K562 (cell line): Measurements from ENCODE around the gene SEC63. TPM values are rescaled to one million over a fixed set of nuclear protein-coding genes. Genes with fewer than 3 reads are reported as not detected.
A peak's percentile ranks its signal among the peaks of the same experiment; 100 is the strongest.

ENCODE experiments used
- CHD1 ChIP-seq: fragments of 200-600 bp; sonication (generic); IDR thresholded peaks from one replicate; pipeline ENCODE4 v1.6.1; 2012; ENCODE audit warnings: mild to moderate bottlenecking, moderate library complexity, low read length, inconsistent platforms
- CTCF ChIP-seq, 3 experiments: IDR thresholded peaks in 2 of 3; conservative IDR thresholded peaks in 1 of 3; 2 replicates each; pipeline ENCODE4 v1.5.1; 2011 to 2012; ENCODE audit warnings: low read length in 3 of 3, mild to moderate bottlenecking in 3 of 3, control low read depth in 2 of 3, improper control_type of control experiment in 1 of 3, inconsistent platforms in 1 of 3, low read depth in 1 of 3, mixed read lengths in 1 of 3, moderate library complexity in 1 of 3; ENCODE audit not compliant: insufficient read depth in 2 of 3
- E2F6 ChIP-seq, 2 experiments: IDR thresholded peaks; 2 replicates each; pipeline ENCODE4 v1.6.1; 2011; ENCODE audit warnings: borderline replicate concordance in 1 of 2, control low read depth in 1 of 2, low read depth in 1 of 2, low read length in 1 of 2, mild to moderate bottlenecking in 1 of 2, mixed read lengths in 1 of 2, moderate library complexity in 1 of 2; ENCODE audit not compliant: insufficient read depth in 1 of 2, insufficient read length in 1 of 2, poor library complexity in 1 of 2, severe bottlenecking in 1 of 2; ENCODE audit errors: extremely low read depth in 1 of 2
- NR4A1 ChIP-seq, 2 experiments: fragments of 250-450 bp in 1 of 2; fragments of 450-650 bp in 1 of 2; sonication (Bioruptor Pico) in 1 of 2; IDR thresholded peaks; 2 replicates each; pipeline versions ENCODE4 v1.4.0 to v1.6.1; 2016 to 2020; ENCODE audit warnings: mild to moderate bottlenecking in 2 of 2, missing compliant biosample characterization in 1 of 2, missing genetic modification characterization in 1 of 2, moderate library complexity in 1 of 2
- PRPF4 ChIP-seq: fragments of 200-400 bp; formaldehyde crosslinking; IDR thresholded peaks from one replicate; pipeline ENCODE4 v1.6.1; 2017; ENCODE audit warnings: low read length, low read depth, mild to moderate bottlenecking; ENCODE audit not compliant: insufficient read depth, poor library complexity, severe bottlenecking
- RB1 ChIP-seq: fragments of 450-650 bp; IDR thresholded peaks from 2 replicates; pipeline ENCODE4 v1.6.1; 2017; ENCODE audit warnings: low read depth, mild to moderate bottlenecking
- SRSF3 ChIP-seq: fragments of 200-400 bp; formaldehyde crosslinking; IDR thresholded peaks from 2 replicates; pipeline ENCODE4 v1.6.1; 2016; ENCODE audit warnings: mild to moderate bottlenecking, low read length, moderate library complexity; ENCODE audit not compliant: insufficient read depth
- SUPT5H ChIP-seq: fragments of 450-650 bp; IDR thresholded peaks from 2 replicates; pipeline ENCODE4 v1.6.1; 2016
- TCFL5 ChIP-seq: fragments of 250-450 bp; sonication (Bioruptor Pico); conservative IDR thresholded peaks from 2 replicates; pipeline ENCODE4 v1.6.1; 2021; ENCODE audit warnings: mild to moderate bottlenecking, moderate library complexity, matching md5 sums
- ZNF717 ChIP-seq: fragments of 250-450 bp; sonication (Bioruptor Pico); IDR thresholded peaks from 2 replicates; pipeline ENCODE4 v1.5.0; 2021
- polyA plus RNA-seq, 8 experiments: library from polyadenylated mRNA; depleted of rRNA in 4 of 8; stranded (reverse) in 5 of 8; unstranded in 3 of 8; fragments of >200 nt; fragmentation: Nextera tagmentation in 2 of 8; fragmentation: Illumina TruSeq in 1 of 8; extraction: Ambion mirVana in 2 of 8; extraction: Trizol in 1 of 8; gene quantifications; 2 replicates each; pipeline versions ENCODE4 v1.2.1 to v1.2.3, GENCODE V29; 2011 to 2014; ENCODE audit warnings: inconsistent platforms in 1 of 8, missing spikeins in 1 of 8
- total RNA-seq, 7 experiments: library from RNA; depleted of rRNA in 6 of 7; stranded (reverse); fragments of >200 nt in 6 of 7; fragmentation: Illumina TruSeq in 2 of 7; extraction: Trizol in 2 of 7; gene quantifications; 2 replicates each; pipeline versions ENCODE4 v1.2.1 to v1.2.3, GENCODE V29; 2011 to 2021; ENCODE audit warnings: low replicate concordance in 1 of 7
- TF ChIP-seq, protein P1 (sequence below): fragments of 450-650 bp; formaldehyde crosslinking; IDR thresholded peaks from 2 replicates; pipeline ENCODE4 v1.4.0; 2020; ENCODE audit warnings: mild to moderate bottlenecking, moderate library complexity
- TF ChIP-seq, protein P2 (sequence below): sonication (generic); formaldehyde crosslinking; IDR thresholded peaks from 2 replicates; pipeline ENCODE4 v1.8.1; 2023; ENCODE audit warnings: missing genetic modification reagents, mild to moderate bottlenecking, borderline replicate concordance

SEC63 gene
- total and polyA plus RNA-seq, 9 of the 15 experiments (the other 6 are each of a cell fraction or from before 2014, with no cell fraction given), result 13.8 to 74.6 (median 28.4) TPM

DNA sequence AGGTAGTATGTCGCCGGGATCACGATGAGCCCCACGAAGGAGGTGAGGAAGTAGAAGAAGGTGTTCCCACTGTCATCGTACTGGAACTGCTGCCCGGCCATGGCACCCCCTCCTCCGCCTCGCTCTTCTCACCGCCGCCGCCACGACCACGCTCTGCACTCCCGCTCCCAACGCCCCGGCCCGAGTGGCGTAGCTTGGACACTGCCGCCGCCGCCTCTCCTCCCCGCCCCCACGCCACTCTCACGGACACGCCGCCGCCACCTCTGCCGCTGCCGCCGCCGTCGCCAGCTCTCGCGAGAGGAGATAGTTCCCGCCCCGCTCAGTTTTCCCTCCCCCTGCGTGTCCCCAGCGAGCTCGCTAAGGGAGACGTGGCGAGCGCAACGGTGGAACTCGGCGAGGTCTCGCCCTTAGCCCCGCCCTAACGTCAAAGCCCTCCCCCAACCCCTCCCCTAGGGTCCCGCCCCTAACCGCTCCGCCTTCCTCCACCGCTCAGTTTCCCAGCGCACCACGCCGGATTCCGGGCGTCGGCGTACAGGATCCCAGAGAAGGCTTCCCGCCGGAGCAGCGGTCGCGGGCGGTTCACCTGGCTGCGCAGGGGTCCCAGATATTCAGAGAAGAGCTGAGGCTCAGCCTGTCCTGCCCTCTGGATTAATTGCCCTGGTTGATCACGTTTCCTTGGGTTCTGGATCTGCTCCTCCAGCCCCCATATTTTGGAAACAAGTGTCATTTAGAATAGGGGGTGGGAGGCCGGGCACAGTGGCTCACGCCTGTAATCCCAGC, at the start of gene SEC63 (continued):
- TF ChIP-seq PRPF4 (peak; percentile 53), CTCF (IDR thresholded peaks at IDR 0.05 in 2 of 3, conservative IDR thresholded peaks at IDR 0.05 in 1 of 3; ENCODE audit: insufficient read depth in 2 of 3, low read depth in 1 of 3, low read length in 3 of 3) (no peak), E2F6 (IDR thresholded peaks at IDR 0.05; ENCODE audit: borderline replicate concordance in 1 of 2, extremely low read depth in 1 of 2, insufficient read depth in 1 of 2, insufficient read length in 1 of 2, low read depth in 1 of 2, low read length in 1 of 2, poor library complexity in 1 of 2, severe bottlenecking in 1 of 2) (peak; percentile 78 to 80), ZNF717 (CRISPR knock-in tag) (no peak), CHD1 (peak; percentile 68), NR4A1 (CRISPR knock-in tag; IDR thresholded peaks at IDR 0.05) (no peak), NR4A1 (tag; IDR thresholded peaks at IDR 0.05) (no peak), TCFL5 (CRISPR knock-in tag) (no peak), RB1 (peak; percentile 51; the same call in 1 of the 2 replicates), SUPT5H (peak; percentile 89), SRSF3 (no peak)
- TF ChIP-seq, protein P1, sequence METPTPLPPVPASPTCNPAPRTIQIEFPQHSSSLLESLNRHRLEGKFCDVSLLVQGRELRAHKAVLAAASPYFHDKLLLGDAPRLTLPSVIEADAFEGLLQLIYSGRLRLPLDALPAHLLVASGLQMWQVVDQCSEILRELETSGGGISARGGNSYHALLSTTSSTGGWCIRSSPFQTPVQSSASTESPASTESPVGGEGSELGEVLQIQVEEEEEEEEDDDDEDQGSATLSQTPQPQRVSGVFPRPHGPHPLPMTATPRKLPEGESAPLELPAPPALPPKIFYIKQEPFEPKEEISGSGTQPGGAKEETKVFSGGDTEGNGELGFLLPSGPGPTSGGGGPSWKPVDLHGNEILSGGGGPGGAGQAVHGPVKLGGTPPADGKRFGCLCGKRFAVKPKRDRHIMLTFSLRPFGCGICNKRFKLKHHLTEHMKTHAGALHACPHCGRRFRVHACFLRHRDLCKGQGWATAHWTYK (CRISPR knock-in tag), result peak; percentile 52; the same call in 1 of the 2 replicates
- TF ChIP-seq, protein P2, sequence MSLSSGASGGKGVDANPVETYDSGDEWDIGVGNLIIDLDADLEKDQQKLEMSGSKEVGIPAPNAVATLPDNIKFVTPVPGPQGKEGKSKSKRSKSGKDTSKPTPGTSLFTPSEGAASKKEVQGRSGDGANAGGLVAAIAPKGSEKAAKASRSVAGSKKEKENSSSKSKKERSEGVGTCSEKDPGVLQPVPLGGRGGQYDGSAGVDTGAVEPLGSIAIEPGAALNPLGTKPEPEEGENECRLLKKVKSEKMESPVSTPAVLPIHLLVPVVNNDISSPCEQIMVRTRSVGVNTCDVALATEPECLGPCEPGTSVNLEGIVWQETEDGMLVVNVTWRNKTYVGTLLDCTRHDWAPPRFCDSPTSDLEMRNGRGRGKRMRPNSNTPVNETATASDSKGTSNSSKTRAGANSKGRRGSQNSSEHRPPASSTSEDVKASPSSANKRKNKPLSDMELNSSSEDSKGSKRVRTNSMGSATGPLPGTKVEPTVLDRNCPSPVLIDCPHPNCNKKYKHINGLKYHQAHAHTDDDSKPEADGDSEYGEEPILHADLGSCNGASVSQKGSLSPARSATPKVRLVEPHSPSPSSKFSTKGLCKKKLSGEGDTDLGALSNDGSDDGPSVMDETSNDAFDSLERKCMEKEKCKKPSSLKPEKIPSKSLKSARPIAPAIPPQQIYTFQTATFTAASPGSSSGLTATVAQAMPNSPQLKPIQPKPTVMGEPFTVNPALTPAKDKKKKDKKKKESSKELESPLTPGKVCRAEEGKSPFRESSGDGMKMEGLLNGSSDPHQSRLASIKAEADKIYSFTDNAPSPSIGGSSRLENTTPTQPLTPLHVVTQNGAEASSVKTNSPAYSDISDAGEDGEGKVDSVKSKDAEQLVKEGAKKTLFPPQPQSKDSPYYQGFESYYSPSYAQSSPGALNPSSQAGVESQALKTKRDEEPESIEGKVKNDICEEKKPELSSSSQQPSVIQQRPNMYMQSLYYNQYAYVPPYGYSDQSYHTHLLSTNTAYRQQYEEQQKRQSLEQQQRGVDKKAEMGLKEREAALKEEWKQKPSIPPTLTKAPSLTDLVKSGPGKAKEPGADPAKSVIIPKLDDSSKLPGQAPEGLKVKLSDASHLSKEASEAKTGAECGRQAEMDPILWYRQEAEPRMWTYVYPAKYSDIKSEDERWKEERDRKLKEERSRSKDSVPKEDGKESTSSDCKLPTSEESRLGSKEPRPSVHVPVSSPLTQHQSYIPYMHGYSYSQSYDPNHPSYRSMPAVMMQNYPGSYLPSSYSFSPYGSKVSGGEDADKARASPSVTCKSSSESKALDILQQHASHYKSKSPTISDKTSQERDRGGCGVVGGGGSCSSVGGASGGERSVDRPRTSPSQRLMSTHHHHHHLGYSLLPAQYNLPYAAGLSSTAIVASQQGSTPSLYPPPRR (CRISPR knock-in tag), result no peak
